ENCODE data around the gene LHFPL3.

DNA sequence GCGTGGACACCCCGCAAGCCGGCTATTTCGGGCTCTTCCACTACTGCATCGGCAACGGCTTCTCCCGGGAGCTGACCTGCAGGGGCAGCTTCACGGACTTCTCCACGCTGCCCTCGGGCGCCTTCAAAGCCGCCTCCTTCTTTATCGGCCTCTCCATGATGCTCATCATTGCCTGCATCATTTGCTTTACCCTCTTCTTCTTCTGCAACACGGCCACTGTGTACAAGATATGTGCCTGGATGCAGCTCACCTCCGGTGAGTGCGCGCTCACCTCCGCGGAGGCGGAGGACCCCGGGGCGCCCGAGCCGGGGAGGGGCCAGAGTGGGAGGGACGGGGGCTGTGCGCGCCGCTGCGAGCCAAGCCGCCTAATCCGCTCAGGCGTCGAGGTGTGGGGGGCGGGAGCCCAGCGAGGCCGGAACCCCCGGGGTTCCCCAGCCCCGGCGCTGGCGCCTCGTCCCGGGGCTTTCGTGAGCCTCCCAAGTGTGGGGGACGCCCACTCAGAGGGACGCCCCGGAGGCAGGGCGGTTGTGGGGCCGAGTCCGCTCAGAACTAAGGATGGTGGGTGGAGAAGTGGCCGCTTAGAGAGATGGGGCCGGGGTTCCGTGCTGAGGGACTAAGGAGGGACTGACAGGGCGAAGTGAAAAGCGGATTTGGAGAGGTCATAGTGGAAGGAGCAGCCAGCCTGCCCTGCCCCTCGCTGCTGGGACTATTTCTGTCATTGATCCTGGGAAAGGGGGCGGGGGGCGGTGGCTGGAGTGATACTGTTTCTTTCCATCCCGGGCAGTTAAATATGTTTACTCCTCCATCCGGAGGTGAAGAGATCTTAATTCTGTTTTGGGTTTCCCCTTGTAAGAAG, 795 bp downstream of the LHFPL3 start:
- no peak for TF ChIP-seq POLR2AphosphoS5 (IDR thresholded peaks at IDR 0.05; ENCODE audit: low read depth)
- TF ChIP-seq, protein P1, sequence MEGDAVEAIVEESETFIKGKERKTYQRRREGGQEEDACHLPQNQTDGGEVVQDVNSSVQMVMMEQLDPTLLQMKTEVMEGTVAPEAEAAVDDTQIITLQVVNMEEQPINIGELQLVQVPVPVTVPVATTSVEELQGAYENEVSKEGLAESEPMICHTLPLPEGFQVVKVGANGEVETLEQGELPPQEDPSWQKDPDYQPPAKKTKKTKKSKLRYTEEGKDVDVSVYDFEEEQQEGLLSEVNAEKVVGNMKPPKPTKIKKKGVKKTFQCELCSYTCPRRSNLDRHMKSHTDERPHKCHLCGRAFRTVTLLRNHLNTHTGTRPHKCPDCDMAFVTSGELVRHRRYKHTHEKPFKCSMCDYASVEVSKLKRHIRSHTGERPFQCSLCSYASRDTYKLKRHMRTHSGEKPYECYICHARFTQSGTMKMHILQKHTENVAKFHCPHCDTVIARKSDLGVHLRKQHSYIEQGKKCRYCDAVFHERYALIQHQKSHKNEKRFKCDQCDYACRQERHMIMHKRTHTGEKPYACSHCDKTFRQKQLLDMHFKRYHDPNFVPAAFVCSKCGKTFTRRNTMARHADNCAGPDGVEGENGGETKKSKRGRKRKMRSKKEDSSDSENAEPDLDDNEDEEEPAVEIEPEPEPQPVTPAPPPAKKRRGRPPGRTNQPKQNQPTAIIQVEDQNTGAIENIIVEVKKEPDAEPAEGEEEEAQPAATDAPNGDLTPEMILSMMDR (conservative IDR thresholded peaks at IDR 0.05; ENCODE audit: low read depth in 2 of 2) = no peak
- peak; percentile 22 for TF ChIP-seq EZH2phosphoT487 (IDR thresholded peaks at IDR 0.05; ENCODE audit: unreplicated experiment)
- TF ChIP-seq, protein P2, sequence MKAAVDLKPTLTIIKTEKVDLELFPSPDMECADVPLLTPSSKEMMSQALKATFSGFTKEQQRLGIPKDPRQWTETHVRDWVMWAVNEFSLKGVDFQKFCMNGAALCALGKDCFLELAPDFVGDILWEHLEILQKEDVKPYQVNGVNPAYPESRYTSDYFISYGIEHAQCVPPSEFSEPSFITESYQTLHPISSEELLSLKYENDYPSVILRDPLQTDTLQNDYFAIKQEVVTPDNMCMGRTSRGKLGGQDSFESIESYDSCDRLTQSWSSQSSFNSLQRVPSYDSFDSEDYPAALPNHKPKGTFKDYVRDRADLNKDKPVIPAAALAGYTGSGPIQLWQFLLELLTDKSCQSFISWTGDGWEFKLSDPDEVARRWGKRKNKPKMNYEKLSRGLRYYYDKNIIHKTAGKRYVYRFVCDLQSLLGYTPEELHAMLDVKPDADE (IDR thresholded peaks at IDR 0.05) = no peak
- no peak for TF ChIP-seq JUNB (IDR thresholded peaks at IDR 0.05; ENCODE audit: unreplicated experiment)
- TF ChIP-seq, protein P3, sequence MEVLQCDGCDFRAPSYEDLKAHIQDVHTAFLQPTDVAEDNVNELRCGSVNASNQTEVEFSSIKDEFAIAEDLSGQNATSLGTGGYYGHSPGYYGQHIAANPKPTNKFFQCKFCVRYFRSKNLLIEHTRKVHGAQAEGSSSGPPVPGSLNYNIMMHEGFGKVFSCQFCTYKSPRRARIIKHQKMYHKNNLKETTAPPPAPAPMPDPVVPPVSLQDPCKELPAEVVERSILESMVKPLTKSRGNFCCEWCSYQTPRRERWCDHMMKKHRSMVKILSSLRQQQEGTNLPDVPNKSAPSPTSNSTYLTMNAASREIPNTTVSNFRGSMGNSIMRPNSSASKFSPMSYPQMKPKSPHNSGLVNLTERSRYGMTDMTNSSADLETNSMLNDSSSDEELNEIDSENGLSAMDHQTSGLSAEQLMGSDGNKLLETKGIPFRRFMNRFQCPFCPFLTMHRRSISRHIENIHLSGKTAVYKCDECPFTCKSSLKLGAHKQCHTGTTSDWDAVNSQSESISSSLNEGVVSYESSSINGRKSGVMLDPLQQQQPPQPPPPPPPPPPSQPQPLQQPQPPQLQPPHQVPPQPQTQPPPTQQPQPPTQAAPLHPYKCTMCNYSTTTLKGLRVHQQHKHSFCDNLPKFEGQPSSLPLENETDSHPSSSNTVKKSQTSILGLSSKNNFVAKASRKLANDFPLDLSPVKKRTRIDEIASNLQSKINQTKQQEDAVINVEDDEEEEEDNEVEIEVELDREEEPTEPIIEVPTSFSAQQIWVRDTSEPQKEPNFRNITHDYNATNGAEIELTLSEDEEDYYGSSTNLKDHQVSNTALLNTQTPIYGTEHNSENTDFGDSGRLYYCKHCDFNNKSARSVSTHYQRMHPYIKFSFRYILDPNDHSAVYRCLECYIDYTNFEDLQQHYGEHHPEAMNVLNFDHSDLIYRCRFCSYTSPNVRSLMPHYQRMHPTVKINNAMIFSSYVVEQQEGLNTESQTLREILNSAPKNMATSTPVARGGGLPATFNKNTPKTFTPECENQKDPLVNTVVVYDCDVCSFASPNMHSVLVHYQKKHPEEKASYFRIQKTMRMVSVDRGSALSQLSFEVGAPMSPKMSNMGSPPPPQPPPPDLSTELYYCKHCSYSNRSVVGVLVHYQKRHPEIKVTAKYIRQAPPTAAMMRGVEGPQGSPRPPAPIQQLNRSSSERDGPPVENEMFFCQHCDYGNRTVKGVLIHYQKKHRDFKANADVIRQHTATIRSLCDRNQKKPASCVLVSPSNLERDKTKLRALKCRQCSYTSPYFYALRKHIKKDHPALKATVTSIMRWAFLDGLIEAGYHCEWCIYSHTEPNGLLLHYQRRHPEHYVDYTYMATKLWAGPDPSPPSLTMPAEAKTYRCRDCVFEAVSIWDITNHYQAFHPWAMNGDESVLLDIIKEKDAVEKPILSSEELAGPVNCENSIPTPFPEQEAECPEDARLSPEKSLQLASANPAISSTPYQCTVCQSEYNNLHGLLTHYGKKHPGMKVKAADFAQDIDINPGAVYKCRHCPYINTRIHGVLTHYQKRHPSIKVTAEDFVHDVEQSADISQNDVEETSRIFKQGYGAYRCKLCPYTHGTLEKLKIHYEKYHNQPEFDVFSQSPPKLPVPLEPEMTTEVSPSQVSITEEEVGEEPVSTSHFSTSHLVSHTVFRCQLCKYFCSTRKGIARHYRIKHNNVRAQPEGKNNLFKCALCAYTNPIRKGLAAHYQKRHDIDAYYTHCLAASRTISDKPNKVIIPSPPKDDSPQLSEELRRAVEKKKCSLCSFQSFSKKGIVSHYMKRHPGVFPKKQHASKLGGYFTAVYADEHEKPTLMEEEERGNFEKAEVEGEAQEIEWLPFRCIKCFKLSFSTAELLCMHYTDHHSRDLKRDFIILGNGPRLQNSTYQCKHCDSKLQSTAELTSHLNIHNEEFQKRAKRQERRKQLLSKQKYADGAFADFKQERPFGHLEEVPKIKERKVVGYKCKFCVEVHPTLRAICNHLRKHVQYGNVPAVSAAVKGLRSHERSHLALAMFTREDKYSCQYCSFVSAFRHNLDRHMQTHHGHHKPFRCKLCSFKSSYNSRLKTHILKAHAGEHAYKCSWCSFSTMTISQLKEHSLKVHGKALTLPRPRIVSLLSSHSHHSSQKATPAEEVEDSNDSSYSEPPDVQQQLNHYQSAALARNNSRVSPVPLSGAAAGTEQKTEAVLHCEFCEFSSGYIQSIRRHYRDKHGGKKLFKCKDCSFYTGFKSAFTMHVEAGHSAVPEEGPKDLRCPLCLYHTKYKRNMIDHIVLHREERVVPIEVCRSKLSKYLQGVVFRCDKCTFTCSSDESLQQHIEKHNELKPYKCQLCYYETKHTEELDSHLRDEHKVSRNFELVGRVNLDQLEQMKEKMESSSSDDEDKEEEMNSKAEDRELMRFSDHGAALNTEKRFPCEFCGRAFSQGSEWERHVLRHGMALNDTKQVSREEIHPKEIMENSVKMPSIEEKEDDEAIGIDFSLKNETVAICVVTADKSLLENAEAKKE (CRISPR knock-in tag; IDR thresholded peaks at IDR 0.05) = no peak
- TF ChIP-seq EZH2 (IDR thresholded peaks at IDR 0.05; ENCODE audit: low read depth, unreplicated experiment) = no peak
- no peak for TF ChIP-seq CREB1 (CRISPR knock-in tag; IDR thresholded peaks at IDR 0.05; ENCODE audit: low read depth)
- TF ChIP-seq, protein P4, sequence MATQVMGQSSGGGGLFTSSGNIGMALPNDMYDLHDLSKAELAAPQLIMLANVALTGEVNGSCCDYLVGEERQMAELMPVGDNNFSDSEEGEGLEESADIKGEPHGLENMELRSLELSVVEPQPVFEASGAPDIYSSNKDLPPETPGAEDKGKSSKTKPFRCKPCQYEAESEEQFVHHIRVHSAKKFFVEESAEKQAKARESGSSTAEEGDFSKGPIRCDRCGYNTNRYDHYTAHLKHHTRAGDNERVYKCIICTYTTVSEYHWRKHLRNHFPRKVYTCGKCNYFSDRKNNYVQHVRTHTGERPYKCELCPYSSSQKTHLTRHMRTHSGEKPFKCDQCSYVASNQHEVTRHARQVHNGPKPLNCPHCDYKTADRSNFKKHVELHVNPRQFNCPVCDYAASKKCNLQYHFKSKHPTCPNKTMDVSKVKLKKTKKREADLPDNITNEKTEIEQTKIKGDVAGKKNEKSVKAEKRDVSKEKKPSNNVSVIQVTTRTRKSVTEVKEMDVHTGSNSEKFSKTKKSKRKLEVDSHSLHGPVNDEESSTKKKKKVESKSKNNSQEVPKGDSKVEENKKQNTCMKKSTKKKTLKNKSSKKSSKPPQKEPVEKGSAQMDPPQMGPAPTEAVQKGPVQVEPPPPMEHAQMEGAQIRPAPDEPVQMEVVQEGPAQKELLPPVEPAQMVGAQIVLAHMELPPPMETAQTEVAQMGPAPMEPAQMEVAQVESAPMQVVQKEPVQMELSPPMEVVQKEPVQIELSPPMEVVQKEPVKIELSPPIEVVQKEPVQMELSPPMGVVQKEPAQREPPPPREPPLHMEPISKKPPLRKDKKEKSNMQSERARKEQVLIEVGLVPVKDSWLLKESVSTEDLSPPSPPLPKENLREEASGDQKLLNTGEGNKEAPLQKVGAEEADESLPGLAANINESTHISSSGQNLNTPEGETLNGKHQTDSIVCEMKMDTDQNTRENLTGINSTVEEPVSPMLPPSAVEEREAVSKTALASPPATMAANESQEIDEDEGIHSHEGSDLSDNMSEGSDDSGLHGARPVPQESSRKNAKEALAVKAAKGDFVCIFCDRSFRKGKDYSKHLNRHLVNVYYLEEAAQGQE (IDR thresholded peaks at IDR 0.05; ENCODE audit: unreplicated experiment) = no peak
- no peak for TF ChIP-seq ZNF114 (CRISPR knock-in tag; IDR thresholded peaks at IDR 0.05)
- no peak for TF ChIP-seq STAT1 (IDR thresholded peaks at IDR 0.05; ENCODE audit: unreplicated experiment)
